CD4-positive, alpha-beta T cell treated with Interleukin-6 for 4 hours (primary cell): ENCODE measurements around the gene CWC22.
"Not testable (repeated sequence)": the region's sequence is repeated elsewhere in the genome, so short reads cannot be mapped to it uniquely, and the experiment has no call there.

Source experiments
- DNase-seq: peaks from one replicate; pipeline ENCODE4 v3.0.0-alpha.2; 2020; ENCODE audit warnings: mixed read lengths

The CWC22 gene

GRCh38 chr2:179949438-179949837 lies 57.7 kb downstream of the CWC22 start:
- no peak for DNase-seq

- DNase-seq: no peak
Observed at GRCh38 chr2:179948058-179948457, 59.0 kb downstream of the CWC22 start.

DNA sequence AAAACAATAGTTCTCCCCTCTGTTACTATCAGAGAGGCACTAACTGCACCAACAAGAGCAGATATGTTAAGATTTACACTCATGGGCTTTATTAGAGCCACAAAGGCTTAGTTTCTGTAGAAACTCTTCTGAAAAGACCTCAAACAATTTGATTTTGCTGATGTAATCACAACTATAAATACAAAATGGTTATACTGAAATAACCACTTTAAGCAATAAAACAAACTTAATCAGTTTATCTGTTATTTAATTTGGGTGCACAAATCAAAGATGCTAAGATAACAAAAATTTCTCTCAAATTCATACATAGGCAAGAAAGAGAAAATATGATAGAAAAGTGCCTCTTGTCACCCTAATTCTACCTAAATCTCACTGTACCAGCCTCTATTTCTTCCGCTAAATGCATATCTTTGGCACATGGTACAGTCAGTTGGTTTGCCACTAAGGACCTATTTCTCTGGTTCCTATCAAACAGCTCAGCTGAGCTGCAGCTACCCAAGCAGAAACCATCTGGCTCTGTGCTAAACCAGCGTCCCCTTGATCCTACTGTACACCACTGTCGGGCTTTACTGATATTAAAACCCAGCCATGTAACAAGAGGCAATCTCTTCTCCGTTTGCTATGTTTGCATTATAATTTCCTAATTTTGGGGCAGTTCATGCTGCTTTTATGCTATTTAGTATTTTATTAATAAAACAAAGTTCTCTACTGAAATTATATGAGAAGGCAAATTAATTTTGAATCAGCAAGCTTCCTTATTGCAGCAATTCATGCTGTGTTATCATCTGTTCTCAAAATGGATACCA lies 60.1 kb downstream of the CWC22 start:
- no peak for DNase-seq

GRCh38 chr2:179946346-179946745 lies 60.8 kb downstream of the CWC22 start:
- DNase-seq: no peak

- no peak for DNase-seq
Observed at GRCh38 chr2:179939259-179939658, 67.8 kb downstream of the CWC22 start.

DNA sequence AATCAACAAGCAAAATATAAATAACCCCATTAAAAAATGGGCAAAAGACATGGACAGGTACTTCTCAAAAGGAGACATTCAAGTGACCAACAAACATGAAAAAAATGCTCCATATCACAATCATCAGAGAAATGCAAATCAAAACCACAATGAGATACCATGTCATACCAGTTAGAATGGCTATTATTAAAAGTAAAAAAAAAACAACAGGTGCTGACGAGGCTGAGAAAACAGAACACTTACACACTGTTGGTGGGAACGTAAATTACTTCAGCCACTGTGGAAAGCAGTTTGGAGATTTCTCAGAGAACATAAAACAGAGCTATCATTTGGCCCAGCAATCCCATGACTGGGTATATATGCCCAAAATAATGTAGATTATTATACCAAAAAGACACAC lies 69.1 kb downstream of the CWC22 start:
- no peak for DNase-seq

DNA sequence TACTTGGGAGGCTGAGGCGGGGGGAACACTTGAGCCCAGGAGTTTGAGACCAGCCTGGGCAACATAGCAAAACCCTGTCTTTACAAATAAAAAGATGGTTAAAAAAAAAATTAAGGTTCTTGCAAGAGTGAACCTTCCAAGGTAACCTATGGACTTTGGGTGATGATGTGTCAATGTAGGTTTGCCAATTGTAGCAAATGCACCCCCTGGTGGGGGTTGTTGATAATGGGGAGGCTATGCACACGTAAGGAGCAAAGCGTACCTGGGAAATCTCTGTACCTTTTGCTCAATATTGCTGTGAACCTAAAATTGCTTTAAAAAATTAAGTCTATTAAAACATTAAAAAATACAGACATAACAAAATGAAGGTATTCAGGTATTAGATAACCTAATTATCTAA lies 70.4 kb downstream of the CWC22 start:
- peak; percentile 14 for DNase-seq

GRCh38 chr2:179936141-179936540 lies 71.0 kb downstream of the CWC22 start:
- DNase-seq: no peak

GRCh38 chr2:179932786-179933185 lies 74.3 kb downstream of the CWC22 start:
- no peak for DNase-seq

- no peak for DNase-seq
Observed at GRCh38 chr2:179931502-179931901, 75.6 kb downstream of the CWC22 start.

- not testable (repeated sequence) for DNase-seq
Observed at GRCh38 chr2:179929997-179930396, 77.1 kb downstream of the CWC22 start.

- no peak for DNase-seq
Observed at GRCh38 chr2:179927041-179927440, 80.1 kb downstream of the CWC22 start.

GRCh38 chr2:179925713-179926112 lies 81.4 kb downstream of the CWC22 start:
- no peak for DNase-seq

DNA sequence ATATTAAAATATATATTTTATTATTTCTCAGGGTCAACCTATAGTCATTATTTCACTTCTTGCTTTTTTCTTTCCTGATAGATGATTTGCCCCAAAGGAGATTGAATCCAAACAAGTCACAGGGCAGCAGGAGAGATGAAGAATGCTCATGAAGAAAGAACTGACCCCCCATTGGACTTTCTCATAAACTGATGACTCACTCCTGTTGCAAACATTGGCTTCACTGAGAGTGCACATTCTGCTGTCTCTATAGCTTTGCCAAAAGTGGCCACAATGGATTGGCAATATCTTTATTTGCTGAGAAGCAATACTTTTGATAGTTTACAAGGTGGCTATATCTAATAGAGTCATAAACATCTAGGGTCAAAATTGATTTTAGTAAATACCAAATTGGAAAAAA lies 89.8 kb downstream of the CWC22 start:
- DNase-seq: no peak

DNA sequence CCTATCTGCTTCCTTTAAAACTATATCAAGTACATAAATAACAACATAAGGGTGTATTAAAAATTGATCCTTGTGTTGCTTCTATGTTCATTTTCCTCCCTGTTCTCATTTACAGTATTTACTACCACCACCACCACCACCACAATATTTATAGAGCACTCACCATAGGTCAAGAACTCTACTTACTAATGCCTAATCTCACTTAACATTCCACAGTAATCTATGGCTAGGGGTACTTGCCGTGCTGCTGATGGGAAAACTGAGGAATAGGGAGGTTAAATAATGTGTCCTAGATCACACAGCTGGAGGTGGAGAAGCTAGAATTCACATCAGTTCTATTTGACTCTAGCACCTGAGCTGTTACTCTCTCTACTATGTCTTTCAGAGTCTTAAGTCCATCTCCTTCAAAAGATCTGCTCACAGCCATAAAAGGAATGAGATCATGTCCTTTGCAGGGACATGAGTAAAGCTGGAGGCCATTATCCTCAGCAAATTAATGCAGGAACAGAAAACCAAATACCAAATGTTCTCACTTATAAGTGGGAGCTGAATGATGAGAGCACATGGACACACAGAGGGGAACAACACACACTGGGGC lies 91.6 kb downstream of the CWC22 start:
- no peak for DNase-seq

DNA sequence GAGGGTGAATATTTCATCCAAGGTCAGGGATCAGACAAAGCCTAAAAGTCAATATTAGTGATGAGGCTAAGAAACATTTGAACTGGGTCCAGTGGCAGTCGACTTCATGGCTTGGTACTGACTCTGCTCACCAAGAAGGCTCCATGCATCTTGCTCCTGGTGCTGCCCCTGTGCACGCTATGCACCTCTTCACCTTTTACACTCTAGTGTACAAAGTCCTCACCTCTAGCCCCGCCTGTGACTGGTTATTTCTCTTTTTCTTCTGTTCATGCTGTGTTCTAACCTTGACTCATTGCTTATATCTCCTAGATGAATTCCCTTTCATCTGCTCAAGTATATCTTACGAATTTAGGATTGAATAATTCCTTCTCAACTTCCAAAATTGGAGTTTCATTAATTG lies 93.3 kb downstream of the CWC22 start:
- DNase-seq: no peak

DNA sequence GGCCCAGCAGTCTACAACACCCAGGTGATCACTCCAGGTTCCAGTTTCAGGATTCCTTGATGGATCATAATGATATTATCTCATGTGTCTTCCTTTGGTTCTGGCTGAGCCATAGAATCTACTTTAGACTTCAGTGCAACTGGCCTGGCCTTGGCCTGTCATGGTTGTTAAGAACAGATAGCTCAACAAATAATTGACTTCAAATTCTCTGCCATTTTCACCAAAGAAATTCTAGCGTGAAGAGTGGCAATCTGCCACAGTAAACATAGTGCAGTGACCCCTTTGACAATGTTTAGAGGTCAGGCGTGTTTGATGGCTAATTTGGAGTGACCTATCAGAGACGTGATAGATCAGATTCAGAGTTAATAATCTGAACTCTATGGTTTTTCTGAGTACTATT lies 95.5 kb downstream of the CWC22 start:
- no peak for DNase-seq

DNA sequence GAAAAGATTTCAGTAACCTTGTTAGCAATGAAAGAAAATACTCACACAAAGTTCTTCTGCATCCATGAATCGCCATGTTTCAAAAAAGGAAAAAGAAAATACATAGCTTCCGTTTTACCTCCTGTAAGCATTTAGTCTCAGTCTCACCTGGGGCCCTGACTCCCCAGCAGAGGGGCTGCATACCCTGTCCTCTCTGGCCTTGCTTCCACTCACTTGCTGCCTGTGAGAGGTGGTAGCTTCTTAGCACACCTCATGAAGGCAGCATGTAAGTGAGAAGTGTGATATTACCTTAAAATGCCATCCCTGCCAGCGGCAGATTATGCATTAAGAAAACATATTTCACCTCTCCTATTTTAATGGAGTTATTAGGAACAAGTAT lies 96.4 kb downstream of the CWC22 start:
- no peak for DNase-seq

DNA sequence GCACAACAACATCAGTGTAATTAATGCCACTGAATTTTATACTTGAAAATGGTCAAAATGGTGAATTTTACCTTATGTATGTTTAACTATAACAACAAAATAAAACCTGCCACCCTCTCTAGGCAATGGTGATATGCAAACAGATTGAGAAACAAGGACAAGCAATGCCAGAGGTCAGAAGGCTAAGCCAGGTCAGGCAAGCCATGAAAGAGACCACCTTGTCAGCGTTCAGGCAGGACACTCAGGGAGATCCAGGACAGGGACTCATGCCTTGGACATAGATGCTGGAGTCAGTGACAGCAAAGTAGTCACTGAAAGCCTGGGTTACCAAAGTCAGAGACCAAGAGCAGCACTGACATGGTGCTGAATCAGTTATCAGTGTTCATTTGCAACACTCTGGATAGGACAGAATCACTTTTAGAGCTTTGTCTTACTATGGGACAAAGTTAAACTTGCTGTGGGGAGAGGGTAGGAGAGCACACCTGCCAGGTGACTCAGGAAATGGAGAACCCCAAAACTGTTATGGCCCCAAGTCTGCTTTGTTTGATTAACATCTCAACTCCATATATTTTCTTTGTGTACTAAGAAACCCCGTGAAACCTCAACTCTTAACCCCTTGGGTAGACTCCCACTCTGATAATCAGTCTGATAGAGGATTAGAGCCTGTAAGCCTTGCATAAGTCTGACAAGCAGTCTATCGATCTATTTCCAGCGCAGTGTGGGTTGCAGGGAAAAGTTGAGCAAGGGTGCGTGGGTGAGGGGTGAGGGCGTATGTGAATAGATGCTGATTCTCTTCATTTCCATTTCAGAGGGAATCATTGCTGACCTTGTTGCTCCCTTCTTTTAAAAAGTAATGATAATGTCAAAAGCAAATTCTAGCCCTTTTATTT lies 97.0 kb downstream of the CWC22 start:
- DNase-seq: no peak

DNA sequence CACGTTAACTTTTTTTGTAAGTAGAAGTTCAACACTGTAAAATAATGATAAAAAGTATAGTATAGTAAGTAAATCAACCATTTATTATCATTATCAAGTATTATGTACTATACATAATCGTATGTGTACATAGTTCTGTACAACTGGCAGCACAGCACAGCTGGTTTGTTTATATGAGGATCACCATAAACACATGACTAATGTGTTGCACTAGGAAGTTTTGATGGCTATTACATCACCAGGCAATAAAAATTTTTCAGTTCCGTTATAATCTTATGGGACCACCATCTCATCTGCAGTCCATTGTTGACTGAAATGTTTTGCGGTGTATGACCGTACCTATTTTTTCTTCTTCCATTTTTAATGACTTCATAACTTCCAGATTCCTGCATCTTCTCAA lies 106.4 kb downstream of the CWC22 start:
- DNase-seq: no peak

DNA sequence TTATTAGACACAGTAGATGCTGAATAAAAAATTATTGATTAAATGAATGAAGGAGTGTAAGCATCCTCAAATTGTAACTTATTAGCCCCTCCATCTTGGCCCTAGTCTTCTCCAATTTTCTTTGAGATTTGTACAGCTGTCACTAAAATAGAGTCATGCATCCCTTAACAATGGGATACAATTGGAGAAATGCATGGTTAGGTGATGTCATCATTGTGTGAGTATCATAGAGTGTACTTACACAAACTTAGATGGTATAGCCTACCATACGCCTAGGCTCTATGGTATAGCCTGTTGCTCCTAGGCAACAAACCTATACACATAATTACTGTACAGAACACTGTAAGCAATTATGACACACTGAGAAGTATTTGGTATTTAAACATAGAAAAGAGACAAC lies 107.4 kb downstream of the CWC22 start:
- no peak for DNase-seq

GRCh38 chr2:179898873-179899272 lies 108.2 kb downstream of the CWC22 start:
- DNase-seq: no peak
